AG09309 (cell line): ENCODE data around the gene MRLN.
"Not testable (repeated sequence)": the region's sequence is repeated elsewhere in the genome, so short reads cannot be mapped to it uniquely, and the experiment has no call there.

Source experiments
- DNase-seq: peaks from one replicate; pipeline ENCODE4 v3.0.0-alpha.2; 2010; ENCODE audit warnings: low read depth
- H3K4me3 ChIP-seq: 2 replicates; pipeline ENCODE4 v1.5.1; 2011; ENCODE audit warnings: mild to moderate bottlenecking, low read depth, low read length, moderate library complexity; ENCODE audit not compliant: control insufficient read depth
- CTCF ChIP-seq: IDR thresholded peaks from 2 replicates; pipeline ENCODE4 v1.5.1; 2011; ENCODE audit warnings: mild to moderate bottlenecking, low read depth, low read length, inconsistent platforms; ENCODE audit not compliant: insufficient read depth, control insufficient read depth; ENCODE audit errors: missing control alignments

Gene MRLN

GRCh38 chr10:59753267-59753666, at the start of gene MRLN:
TSS of gene MRLN (minus strand) at chr10:59753455.
- H3K4me3 ChIP-seq: no peak within 1 kb of the TSS
- no peak for TF ChIP-seq CTCF
- no peak for DNase-seq

GRCh38 chr10:59801171-59801570, 47.9 kb upstream of the MRLN start:
- H3K4me3 ChIP-seq: no peak overlapping the region
- DNase-seq: no peak
- TF ChIP-seq CTCF: no peak

GRCh38 chr10:59799421-59799820, 46.2 kb upstream of the MRLN start:
- DNase-seq: no peak
- no peak for TF ChIP-seq CTCF
- H3K4me3 ChIP-seq: no peak overlapping the region

- no peak overlapping the region for H3K4me3 ChIP-seq
- no peak for DNase-seq
- TF ChIP-seq CTCF: no peak
Measured at GRCh38 chr10:59793919-59794318, 40.7 kb upstream of the MRLN start.

DNA sequence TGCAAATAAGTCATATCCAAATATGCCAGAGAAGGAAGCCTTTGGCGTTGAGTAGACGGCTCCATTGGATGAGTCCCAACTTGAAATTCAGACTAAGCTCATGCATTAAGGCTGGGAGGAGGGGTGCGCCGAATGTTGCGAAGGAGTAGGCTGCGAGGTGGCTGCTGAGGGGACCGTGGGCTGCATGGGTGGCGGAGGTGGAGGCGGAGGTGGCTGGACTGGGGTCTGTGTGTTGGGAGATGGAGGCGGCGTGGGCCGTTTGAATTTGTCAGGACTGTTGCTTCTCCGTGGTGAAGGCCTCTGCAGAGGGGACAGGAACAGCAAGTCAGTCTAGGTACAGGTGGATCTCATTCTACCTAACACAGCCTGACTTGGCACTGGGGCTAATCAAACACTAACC, 39.6 kb upstream of the MRLN start:
- no peak overlapping the region for H3K4me3 ChIP-seq
- DNase-seq: no peak
- no peak for TF ChIP-seq CTCF

GRCh38 chr10:59791601-59792000, 38.3 kb upstream of the MRLN start:
- no peak for DNase-seq
- H3K4me3 ChIP-seq: no peak overlapping the region
- no peak for TF ChIP-seq CTCF

- DNase-seq, H3K4me3 ChIP-seq: not testable (repeated sequence)
Measured at GRCh38 chr10:59790080-59790479, 36.8 kb upstream of the MRLN start.

GRCh38 chr10:59788914-59789313, 35.7 kb upstream of the MRLN start:
- H3K4me3 ChIP-seq, DNase-seq: not testable (repeated sequence)

GRCh38 chr10:59787032-59787431, 33.8 kb upstream of the MRLN start:
- DNase-seq, H3K4me3 ChIP-seq: not testable (repeated sequence)

- not testable (repeated sequence) for DNase-seq, H3K4me3 ChIP-seq
Measured at GRCh38 chr10:59785476-59785875, 32.2 kb upstream of the MRLN start.
